KOPT-K1 (cell line): ENCODE data around the gene ATXN1.

Experiments used
- H3K27ac ChIP-seq: fragments of 200-600 bp; sonication (generic); 2 replicates; pipeline ENCODE4 v1.5.1; 2016; ENCODE audit warnings: antibody characterized with exemption, mild to moderate bottlenecking, low read depth, low read length; ENCODE audit not compliant: poor library complexity, severe bottlenecking
- H3K36me3 ChIP-seq: fragments of 200-600 bp; sonication (generic); 2 replicates; pipeline ENCODE4 v1.5.1; 2017; ENCODE audit warnings: antibody characterized with exemption, mild to moderate bottlenecking, low read length, moderate library complexity; ENCODE audit not compliant: insufficient read depth
- H3K9me3 ChIP-seq: fragments of 200-600 bp; sonication (generic); 2 replicates; pipeline ENCODE4 v1.5.1; 2017; ENCODE audit warnings: antibody characterized with exemption, low read length, mild to moderate bottlenecking; ENCODE audit not compliant: insufficient read depth, poor library complexity, severe bottlenecking

Gene ATXN1

GRCh38 chr6:16295471-16295870 lies 465.8 kb downstream of the ATXN1 start:
- no peaks in the 10 kb centered on the region for H3K9me3 ChIP-seq
- H3K36me3 ChIP-seq = no peaks in the 10 kb centered on the region
- no peak overlapping the region for H3K27ac ChIP-seq

- Histone ChIP-seq H3K27ac (no peak overlapping the region), H3K9me3 (no peaks in the 10 kb centered on the region), H3K36me3 (no peaks in the 10 kb centered on the region)
Observed at GRCh38 chr6:16295060-16295459, 466.2 kb downstream of the ATXN1 start.

GRCh38 chr6:16294371-16294770 lies 466.9 kb downstream of the ATXN1 start:
- H3K27ac ChIP-seq = no peak overlapping the region
- H3K36me3 ChIP-seq = no peaks in the 10 kb centered on the region
- H3K9me3 ChIP-seq = no peaks in the 10 kb centered on the region

GRCh38 chr6:16292942-16293341 lies 468.3 kb downstream of the ATXN1 start:
- Histone ChIP-seq H3K9me3 (no peaks in the 10 kb centered on the region), H3K36me3 (no peaks in the 10 kb centered on the region), H3K27ac (no peak overlapping the region)

GRCh38 chr6:16292432-16292831 lies 468.8 kb downstream of the ATXN1 start:
- H3K36me3 ChIP-seq = no peaks in the 10 kb centered on the region

GRCh38 chr6:16291739-16292138 lies 469.5 kb downstream of the ATXN1 start:
- Histone ChIP-seq H3K36me3 (no peaks in the 10 kb centered on the region), H3K9me3 (no peaks in the 10 kb centered on the region), H3K27ac (no peak overlapping the region)

More at GRCh38 chr6:16292432-16292831, 468.8 kb downstream of the ATXN1 start:
- H3K27ac ChIP-seq = no peak overlapping the region
- no peaks in the 10 kb centered on the region for H3K9me3 ChIP-seq

- H3K36me3 ChIP-seq = no peaks in the 10 kb centered on the region
- H3K9me3 ChIP-seq = no peaks in the 10 kb centered on the region
- no peak overlapping the region for H3K27ac ChIP-seq
Observed at GRCh38 chr6:16288163-16288562, 473.1 kb downstream of the ATXN1 start.

- H3K9me3 ChIP-seq = no peaks in the 10 kb centered on the region
- H3K36me3 ChIP-seq = no peaks in the 10 kb centered on the region
- H3K27ac ChIP-seq = no peak overlapping the region
Observed at GRCh38 chr6:16286151-16286522, 475.1 kb downstream of the ATXN1 start.

- Histone ChIP-seq H3K9me3 (no peaks in the 10 kb centered on the region), H3K27ac (no peak overlapping the region), H3K36me3 (no peaks in the 10 kb centered on the region)
Observed at GRCh38 chr6:16285467-16286150, 475.7 kb downstream of the ATXN1 start.

GRCh38 chr6:16284472-16284871 lies 476.8 kb downstream of the ATXN1 start:
- Histone ChIP-seq H3K27ac (no peak overlapping the region), H3K36me3 (no peaks in the 10 kb centered on the region), H3K9me3 (no peaks in the 10 kb centered on the region)

GRCh38 chr6:16282370-16282769 lies 478.9 kb downstream of the ATXN1 start:
- Histone ChIP-seq H3K9me3 (no peaks in the 10 kb centered on the region), H3K36me3 (no peaks in the 10 kb centered on the region), H3K27ac (no peak overlapping the region)

- no peak overlapping the region for H3K27ac ChIP-seq
- H3K36me3 ChIP-seq = no peaks in the 10 kb centered on the region
- no peaks in the 10 kb centered on the region for H3K9me3 ChIP-seq
Observed at GRCh38 chr6:16279243-16279642, 482.0 kb downstream of the ATXN1 start.

- Histone ChIP-seq H3K27ac (no peak overlapping the region), H3K36me3 (no peaks in the 10 kb centered on the region), H3K9me3 (no peaks in the 10 kb centered on the region)
Observed at GRCh38 chr6:16278750-16279149, 482.5 kb downstream of the ATXN1 start.

GRCh38 chr6:16278048-16278724 lies 483.1 kb downstream of the ATXN1 start:
- no peak overlapping the region for H3K27ac ChIP-seq
- H3K9me3 ChIP-seq = no peaks in the 10 kb centered on the region
- no peaks in the 10 kb centered on the region for H3K36me3 ChIP-seq

GRCh38 chr6:16277101-16277981 lies 483.9 kb downstream of the ATXN1 start:
- no peak overlapping the region for H3K27ac ChIP-seq
- no peaks in the 10 kb centered on the region for H3K36me3 ChIP-seq
- H3K9me3 ChIP-seq = no peaks in the 10 kb centered on the region
